SK-N-SH treated with all-trans-retinoic acid at 6 μM for 48 hours (cell line): ENCODE results near the gene GPRC5A.

ENCODE experiments used
- OSR1 ChIP-seq: fragments of 250-450 bp; sonication (Bioruptor Pico); IDR thresholded peaks from 2 replicates; pipeline ENCODE4 v1.8.0; 2022; ENCODE audit warnings: moderate library complexity, mild to moderate bottlenecking, inconsistent platforms
- PATZ1 ChIP-seq: fragments of 250-450 bp; sonication (Bioruptor Pico); IDR thresholded peaks from 2 replicates; pipeline ENCODE4 v1.8.0; 2020; ENCODE audit warnings: mild to moderate bottlenecking, moderate library complexity, borderline replicate concordance
- TOX ChIP-seq: fragments of 250-450 bp; sonication (Bioruptor Pico); IDR thresholded peaks from 2 replicates; pipeline ENCODE4 v1.8.0; 2021; ENCODE audit warnings: mild to moderate bottlenecking, moderate library complexity, borderline replicate concordance
- ZC3H10 ChIP-seq: fragments of 250-450 bp; sonication (Bioruptor Pico); IDR thresholded peaks from 2 replicates; pipeline ENCODE4 v1.5.1; 2021; ENCODE audit warnings: mild to moderate bottlenecking, moderate library complexity
- ZFP30 ChIP-seq: fragments of 450-650 bp; formaldehyde crosslinking; IDR thresholded peaks from 2 replicates; pipeline ENCODE4 v1.5.0; 2022; ENCODE audit warnings: mild to moderate bottlenecking, moderate library complexity

- no peak for TF ChIP-seq PATZ1 (CRISPR knock-in tag)
- TF ChIP-seq ZC3H10, result no peak
- no peak for TF ChIP-seq TOX (CRISPR knock-in tag)
- no peak for TF ChIP-seq ZFP30 (CRISPR knock-in tag)
- TF ChIP-seq OSR1, result no peak
These were observed 22.7 kb upstream of the GPRC5A start for GRCh38 chr12:12868477-12869235.
